ENCODE results near the gene SEMA6D. TPM values are rescaled to one million over a fixed set of nuclear protein-coding genes. Genes with fewer than 3 reads are reported as not detected.

Gene SEMA6D
- total RNA-seq, 1 experiment from 2014 or later, result 0.03 TPM

DNA sequence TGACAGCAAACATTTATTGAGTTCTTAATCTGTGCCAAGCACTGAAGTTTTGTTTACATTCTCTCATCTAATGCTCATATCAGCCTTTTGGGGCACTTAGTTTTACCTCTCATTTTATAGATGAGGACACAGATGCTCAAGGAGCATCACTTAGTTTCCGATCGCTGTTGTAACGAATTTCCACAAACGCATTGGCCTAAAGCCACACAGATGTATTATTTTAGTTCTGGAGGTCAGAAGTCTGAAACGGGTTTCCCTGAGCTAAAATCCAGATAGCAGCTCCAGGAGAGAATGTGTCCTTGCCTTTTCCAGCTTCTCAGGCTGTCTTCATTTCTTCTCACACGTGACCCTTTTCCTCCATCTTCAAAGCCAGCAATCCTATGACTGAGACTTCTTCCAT lies 11.1 kb downstream of the SEMA6D start:
- CTCF ChIA-PET, result no interaction called here
- DNase-seq (ENCODE audit: low read depth, low spot score), result no peak
- POLR2A ChIA-PET, result no interaction called here
- Histone ChIP-seq H3K36me3 (ENCODE audit: control insufficient read depth, insufficient read depth, low read length) (no peaks in the 10 kb centered on the region), H3K4me3 (ENCODE audit: low read depth in 2 of 2, low read length in 2 of 2) (no peak overlapping the region), H3K27me3 (ENCODE audit: control insufficient read depth, insufficient read depth, low read length) (no peaks in the 10 kb centered on the region), H3K4me1 (ENCODE audit: control insufficient read depth, insufficient read depth, low read length) (no peaks in the 10 kb centered on the region), H3K9me3 (ENCODE audit: control insufficient read depth, insufficient read depth, low read depth, low read length) (no peaks in the 10 kb centered on the region), H3K27ac (ENCODE audit: low read length) (no peak overlapping the region)
- BruUV-seq (replicated peaks), result no TSS peak
- TF ChIP-seq REST (IDR thresholded peaks at IDR 0.05; ENCODE audit: insufficient read depth in 1 of 2, low read depth in 2 of 2, low read length in 1 of 2), result no peak
- TF ChIP-seq TCF7L2 (IDR thresholded peaks at IDR 0.05; ENCODE audit: low read depth, low read length), result no peak
- in situ Hi-C loops (cut with HindIII; ENCODE audit: low pct_unique_long_range_greater_than_20kb, low sequenced_read_pairs) (no loop called here), intact Hi-C loops (cut with micrococcal nuclease; ENCODE audit: unreplicated experiment) (no loop called here)
- ATAC-seq, result no peak

GRCh38 chr15:47728886-47729285 lies 11.6 kb downstream of the SEMA6D start:
- ATAC-seq (no peak), DNase-seq (ENCODE audit: low read depth, low spot score) (no peak)
- no peak overlapping the region for H3K4me3 ChIP-seq (ENCODE audit: low read depth in 2 of 2, low read length in 2 of 2)
- no peaks in the 10 kb centered on the region for H3K9me3 ChIP-seq (ENCODE audit: control insufficient read depth, insufficient read depth, low read depth, low read length)
- H3K4me1 ChIP-seq (ENCODE audit: control insufficient read depth, insufficient read depth, low read length), result no peaks in the 10 kb centered on the region
- H3K27ac ChIP-seq (ENCODE audit: low read length), result no peak overlapping the region
- no TSS peak for BruUV-seq (replicated peaks)
- ChIA-PET POLR2A (no interaction called here), CTCF (no interaction called here)
- intact Hi-C loops (cut with micrococcal nuclease; ENCODE audit: unreplicated experiment), result no loop called here
- no peaks in the 10 kb centered on the region for H3K27me3 ChIP-seq (ENCODE audit: control insufficient read depth, insufficient read depth, low read length)
- in situ Hi-C loops (cut with HindIII; ENCODE audit: low pct_unique_long_range_greater_than_20kb, low sequenced_read_pairs), result no loop called here
- no peak for TF ChIP-seq TCF7L2 (IDR thresholded peaks at IDR 0.05; ENCODE audit: low read depth, low read length)
- no peak for TF ChIP-seq CTCF (IDR thresholded peaks at IDR 0.05)
- TF ChIP-seq POLR2AphosphoS5 (IDR thresholded peaks at IDR 0.05; ENCODE audit: low read depth, low read length), result no peak
- TF ChIP-seq SIN3A (IDR thresholded peaks at IDR 0.05; ENCODE audit: borderline replicate concordance, insufficient read depth, low read depth, low read length), result no peak
- no peak for TF ChIP-seq REST (IDR thresholded peaks at IDR 0.05; ENCODE audit: insufficient read depth in 1 of 2, low read depth in 2 of 2, low read length in 1 of 2)
- H3K36me3 ChIP-seq (ENCODE audit: control insufficient read depth, insufficient read depth, low read length), result no peaks in the 10 kb centered on the region

All from Panc1 (cell line).